Activated CD4-positive, alpha-beta T cell treated with anti-CD3 and anti-CD28 coated beads, Interleukin-2, amount 50 U/mL, for 1 hour (primary cell): ENCODE data around the gene ERBB4.

ENCODE experiments used
- DNase-seq: peaks from one replicate; pipeline ENCODE4 v3.0.0-alpha.2; 2020

The ERBB4 gene

DNA sequence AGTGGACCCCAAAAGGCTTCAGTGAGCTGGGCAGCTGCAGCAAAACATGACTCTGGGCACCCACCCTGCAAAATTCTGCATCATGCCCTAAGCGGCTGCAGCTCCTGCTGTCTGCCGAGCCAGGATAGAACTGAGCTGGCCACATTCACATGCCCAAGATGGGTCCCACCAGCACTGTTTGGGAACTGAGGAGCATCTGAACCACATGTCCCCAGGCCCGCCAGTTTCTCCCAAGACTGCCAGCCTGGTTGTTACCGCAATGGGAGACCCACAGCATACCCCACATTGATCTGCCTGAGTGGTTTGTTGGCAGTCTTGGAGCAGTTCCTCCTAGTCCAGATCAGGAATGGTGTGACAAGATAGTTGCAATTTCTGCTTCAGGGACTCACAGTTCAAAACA lies 1035.4 kb downstream of the ERBB4 start:
- DNase-seq = no peak

DNA sequence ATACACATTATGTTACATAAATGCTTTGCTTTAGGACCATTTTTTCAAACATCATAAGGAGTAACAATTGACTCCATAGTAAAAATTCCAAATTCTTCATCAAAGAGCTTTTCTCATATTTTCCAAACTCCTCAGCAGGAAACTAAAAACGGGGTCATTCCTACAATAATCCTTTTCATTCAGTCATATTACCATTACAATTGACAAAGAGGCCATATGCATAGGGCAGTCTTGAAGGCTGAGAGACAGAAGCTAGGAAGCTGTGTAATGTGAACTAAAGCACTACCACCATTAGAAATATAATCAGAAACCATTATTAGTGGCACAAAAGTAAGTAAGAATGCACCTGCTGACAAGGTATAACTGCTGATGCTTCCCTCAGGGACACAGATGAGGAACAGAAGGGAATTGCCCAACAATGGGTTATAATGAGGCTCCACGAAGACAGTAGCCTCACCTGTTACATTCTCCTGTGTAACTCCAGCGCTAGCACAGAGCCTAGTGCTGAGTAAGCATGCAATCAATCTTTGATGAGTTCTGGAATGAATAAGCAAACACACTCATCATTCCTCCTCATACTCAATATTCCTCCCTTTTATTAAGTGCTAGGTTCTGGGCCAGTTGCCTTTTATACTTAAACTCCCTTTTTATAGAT lies 1039.9 kb downstream of the ERBB4 start:
- DNase-seq = no peak

DNA sequence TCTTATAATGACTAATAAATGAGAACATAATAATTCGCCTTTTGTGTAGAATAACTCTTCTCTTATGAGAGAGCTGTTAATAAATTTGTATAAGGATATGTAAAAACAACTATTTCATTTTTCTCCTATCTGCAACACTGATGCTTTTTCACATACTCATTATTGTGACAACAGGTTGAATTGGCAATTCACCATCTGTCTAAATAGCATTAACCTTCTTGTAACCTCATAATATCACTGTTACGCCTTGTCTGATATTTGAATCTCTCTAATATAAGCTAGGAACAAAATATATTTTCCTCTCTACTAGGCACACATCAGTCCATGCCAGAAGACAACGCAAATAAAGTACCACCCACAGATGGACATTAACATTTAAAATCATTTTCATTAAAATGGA lies 1043.3 kb downstream of the ERBB4 start:
- DNase-seq = no peak

DNA sequence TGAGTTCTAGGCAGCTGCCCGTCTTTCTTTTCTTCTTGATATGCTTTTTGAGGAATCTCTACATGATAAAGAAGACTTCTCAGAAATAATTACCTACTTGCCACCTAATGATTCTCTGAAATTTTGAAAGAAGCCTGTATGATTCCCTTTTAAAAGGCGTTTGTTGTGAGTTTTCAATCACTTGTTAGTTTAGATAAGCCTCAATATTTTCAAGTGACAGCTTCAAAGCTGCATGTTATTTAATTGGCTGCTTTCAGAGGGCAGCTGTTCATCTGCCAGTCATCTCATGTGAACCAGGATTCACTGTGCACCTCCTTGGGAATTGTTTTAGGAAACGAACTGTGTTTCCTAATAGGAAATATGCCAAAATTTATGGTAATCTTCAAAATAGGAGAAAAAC lies 1044.1 kb downstream of the ERBB4 start:
- no peak for DNase-seq

DNA sequence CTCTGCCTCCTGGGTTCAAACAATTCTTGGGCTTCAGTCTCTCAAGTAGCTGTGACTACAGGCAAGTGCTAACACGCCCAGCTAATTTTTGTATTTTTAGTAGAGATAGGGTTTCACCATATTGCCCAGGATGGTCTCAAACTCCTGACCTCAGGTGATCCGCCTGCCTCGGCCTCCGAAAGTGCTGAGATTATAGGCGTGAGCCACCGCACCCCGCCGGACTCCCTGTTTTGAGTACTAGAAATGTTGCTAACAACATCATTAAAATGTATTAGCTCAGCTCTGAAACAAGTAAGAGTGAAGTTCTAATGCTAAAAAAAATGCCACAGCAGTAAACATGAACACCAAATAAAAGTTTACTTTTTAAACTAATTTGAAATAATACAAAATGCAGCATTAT lies 1044.5 kb downstream of the ERBB4 start:
- no peak for DNase-seq

DNA sequence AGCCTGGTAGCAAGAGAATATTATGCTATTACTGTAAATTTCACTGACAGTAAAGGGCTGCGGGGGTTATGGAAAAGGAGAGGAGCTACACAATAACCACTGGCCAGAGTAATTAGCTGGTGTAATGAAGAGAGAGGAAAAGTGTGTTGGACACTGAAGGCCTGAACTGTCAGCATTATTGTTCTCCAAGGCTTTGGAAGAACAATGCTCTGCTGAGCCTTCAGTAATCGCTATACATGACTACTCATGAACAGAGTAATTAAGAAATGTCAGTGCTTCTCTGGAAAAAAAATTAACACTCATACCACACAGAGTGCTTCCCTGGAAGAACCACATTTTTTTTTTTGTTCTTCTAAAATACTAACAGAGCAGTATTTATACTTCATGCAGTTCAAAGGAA lies 1050.9 kb downstream of the ERBB4 start:
- DNase-seq = no peak

DNA sequence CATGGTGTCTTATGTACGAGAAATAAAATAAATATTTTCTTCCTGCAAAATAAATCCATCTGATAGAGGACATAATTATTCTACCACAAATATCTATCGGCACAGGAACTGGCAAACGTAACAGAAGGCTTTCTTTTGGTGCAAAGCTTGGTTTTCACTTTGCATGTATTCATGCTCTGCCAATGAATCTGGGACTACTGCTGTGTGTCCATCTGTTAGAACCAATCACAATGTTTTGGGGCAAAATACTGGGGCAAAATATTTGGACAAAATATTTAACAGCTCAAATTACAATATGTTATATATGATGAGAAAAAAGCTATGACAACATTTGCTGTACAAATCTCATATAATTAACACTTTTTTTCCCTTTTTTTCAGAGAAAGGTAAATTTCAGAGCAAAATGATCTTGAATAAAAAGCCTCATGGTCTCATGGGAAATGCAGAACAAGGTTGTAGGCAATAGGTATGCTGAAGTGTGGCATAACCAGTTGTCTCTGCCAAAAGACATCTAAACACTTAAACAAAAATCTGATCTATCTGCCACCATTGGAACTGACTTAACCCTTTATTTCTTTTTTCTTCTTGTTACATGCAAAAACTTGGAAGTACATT lies 1059.0 kb downstream of the ERBB4 start:
- no peak for DNase-seq

DNA sequence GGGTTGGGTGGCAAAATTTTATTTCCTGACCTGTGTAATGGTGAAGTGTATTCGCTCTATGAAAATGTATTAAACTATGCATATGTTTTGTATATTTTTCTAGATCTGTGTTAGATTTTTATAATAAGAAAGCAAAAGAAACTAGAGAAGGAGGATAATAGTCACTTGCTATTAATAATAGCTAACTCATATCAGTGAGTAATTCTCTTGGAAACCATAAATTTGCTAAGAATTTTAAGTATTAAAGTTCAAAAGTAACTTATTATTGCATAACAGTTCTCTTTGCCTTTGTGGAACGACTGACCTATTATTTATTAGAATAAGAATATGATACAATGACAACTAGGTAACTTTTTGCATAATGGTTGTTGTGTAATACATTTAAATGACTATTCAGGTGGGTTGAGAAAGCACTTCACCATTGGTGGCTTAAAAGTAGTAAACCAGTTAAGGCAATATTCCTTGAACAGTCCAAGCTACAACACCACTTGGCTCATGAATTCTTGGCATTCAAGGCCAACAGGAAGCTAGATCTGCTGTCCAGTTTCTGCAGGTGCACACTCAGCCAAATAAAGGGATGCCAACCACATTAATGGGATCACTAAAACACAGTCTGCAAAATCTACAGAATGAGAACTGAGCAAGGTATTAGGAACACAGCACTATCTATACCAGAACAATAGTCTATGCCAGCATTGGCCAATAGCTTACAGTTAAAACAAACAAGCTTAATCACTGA lies 1060.9 kb downstream of the ERBB4 start:
- no peak for DNase-seq

DNA sequence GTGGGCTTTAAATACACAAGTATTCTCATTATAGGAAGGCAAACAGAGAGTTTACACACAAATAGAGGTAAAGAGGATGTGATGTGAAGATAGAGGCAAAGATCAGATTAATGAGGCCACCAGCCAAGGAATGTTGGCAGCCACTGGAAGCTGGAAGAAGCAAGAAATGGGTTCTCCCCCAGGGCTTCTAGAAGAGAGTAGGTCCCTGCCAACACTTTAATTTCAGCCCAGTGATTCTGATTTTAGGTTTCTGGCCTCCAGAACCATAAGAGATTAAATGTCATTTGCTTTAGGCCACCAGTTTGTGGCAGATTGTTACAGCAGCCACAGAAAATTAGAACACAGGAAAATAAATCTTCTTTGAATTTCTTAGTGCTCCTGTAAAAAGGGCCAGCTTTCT lies 1065.5 kb downstream of the ERBB4 start:
- no peak for DNase-seq

DNA sequence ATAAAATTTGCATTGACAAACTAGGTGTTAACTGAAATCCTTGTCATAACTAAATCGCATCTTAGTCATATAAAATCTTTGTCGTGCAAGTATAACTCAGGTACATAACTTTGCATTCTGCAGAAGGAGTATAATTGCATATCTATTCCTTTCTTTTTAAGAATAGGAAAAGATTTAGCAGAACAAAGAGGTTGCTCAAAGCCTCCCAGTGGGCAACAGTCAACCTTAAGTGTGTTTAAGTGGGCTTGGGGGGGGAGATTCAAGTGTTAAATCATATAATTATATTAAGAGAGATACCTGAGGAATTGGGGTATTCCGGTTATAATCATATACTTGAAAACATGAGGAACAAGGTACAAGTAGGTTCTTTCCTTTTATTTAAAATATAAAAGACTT lies 1068.9 kb downstream of the ERBB4 start:
- no peak for DNase-seq

DNA sequence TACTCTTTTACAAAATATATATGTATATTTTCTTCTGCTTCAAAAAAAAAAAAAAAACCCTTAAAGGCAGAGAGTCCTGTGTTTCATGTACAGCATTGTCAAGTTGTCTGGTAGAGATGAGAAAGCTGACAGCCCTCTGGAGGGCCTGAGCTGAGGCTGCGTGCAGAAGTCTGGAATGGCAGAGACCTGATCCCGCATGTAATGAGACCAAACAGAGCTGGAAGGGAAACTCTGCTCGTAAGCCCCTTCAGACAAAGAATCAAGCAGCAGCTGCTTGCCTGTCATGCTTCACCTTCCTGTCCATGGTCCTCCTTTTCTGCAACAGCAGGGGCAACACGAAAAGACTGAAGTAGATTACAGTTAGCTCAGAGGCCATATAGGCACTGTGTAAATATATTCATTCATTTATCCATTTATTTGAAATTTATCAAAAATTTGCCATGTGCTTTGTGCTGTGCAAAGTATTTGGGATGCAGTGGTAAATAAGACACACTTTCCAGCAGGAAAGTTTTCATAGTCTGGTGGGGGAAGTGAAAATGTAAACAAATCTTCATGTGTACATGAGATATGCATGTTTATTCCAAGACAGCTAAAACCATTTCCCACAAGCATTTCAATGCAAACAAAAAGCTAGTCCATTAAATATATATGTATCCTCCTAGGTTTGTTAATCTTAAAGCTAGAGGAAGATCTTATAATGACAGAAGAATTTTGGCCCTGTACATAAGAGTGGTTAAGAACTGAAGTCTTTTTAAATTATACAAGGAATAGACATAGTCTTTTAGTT lies 1069.5 kb downstream of the ERBB4 start:
- no peak for DNase-seq

DNA sequence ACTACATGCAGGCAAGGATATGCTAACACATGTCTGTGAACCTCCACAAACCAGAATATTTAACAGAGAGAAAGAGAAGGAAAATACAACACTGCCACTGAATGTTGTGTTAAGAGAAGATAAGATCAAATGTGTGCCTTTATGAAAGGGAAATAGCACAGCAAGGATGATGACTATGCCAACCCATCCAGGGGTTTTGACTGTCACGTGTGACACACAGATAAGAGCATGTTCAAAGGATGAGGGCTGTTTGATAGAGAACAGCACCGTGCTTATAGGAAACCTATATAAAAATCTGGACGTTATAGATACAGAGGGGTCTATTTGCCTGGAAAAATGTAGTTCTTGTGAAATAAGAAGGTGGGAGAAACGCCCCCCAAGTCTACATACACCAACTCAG lies 1070.4 kb downstream of the ERBB4 start:
- DNase-seq = no peak

DNA sequence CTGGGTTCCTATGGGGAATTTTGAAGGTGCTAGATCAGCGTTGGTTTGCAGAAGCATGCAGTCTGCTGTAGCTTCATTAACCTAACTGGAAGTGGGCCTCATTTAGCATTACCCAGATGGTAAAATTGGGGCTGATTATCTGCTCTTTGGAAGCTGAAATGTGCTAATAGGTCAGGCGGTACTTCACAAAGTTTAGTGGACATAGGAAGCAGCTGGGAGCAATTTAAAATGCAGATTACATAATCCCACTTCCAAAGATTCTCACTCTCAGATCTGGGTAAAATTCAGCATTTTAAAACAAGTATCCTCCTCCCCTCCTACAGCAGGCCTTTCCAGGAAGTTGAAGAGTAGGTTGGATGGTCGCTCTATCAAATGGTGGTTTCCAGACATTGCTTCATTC lies 1075.2 kb downstream of the ERBB4 start:
- DNase-seq = no peak

DNA sequence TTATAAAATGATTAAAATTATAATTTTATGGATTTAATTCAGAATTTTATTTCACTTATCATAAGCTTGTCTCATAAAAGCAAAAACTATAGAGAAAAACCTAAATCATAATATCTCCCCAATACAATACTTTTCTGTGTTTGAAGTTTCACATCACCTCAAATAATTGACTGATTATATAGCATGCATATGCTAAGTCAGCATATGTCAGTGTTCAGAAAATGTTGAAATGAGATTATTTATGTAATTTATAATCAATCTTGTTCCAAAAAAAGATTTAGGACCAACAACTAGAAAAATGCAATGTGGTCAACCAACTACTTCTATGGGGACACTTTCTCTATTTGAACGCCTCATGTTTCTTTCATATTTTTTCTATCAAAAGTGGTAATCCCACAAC lies 1079.6 kb downstream of the ERBB4 start:
- no peak for DNase-seq

DNA sequence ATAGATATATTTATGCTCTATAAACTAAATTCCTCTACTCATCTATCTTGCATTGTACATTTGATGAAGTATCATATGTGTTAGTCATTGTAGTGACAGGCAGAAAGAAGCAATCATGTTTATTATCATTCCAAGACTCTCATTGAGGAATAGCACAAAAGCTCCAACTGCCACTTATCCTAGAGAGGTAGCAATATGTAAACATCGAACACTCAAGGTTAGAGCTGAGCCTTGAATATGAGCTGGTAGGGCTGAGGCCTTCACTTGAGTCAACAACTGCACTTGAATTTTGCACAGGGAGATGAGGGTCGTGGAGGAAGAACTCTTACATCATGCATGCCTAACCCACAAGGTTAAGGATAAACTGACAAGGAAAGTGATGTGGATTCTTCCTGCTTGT lies 1081.3 kb downstream of the ERBB4 start:
- DNase-seq = no peak

DNA sequence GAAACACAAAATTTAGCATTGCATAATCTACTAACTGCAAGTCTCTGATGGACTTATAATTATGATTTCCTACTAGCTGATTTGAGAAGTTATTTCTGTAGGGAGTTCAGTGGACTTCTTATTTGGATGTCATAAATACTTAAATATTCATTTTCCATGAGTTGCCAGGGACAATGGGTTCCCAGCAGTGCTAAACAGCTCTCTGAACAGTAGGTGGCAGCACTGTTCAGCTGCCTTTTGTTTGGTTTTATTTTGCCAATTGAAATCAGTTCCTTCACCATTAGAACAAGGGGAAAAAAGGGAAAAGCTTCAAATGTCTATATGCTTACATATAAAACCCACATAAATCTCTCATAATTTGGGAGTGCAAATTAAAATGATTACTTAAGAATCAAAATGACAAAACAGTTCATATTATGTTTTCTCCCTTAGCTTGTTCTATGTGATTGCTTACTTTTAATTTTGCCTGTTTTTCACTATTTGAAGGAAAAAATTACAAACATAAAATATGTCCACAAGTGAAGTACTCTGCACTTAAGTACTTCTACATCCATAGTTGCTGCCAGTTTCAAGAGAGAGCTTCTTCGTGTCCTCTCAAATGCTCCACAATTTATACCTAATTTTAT lies 1083.3 kb downstream of the ERBB4 start:
- DNase-seq = no peak

DNA sequence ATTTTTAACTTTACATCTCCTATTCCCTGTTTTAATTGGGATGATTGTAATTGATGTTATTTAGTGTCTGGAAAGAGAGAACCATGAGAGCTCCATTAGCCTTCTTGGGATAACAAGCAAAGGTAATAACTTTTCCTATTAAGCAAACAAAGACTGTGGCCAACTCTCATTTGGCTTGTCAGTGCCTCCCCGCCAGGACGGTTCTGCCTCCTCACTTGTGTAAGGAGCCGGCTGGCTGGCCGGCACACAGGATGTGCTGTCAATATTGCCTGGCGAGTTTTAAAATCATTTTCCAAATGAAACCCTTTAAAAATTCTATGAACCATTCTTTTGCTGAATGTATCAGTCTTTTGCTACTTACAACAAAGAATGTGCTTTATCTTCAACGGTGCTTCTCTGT lies 1083.9 kb downstream of the ERBB4 start:
- no peak for DNase-seq

DNA sequence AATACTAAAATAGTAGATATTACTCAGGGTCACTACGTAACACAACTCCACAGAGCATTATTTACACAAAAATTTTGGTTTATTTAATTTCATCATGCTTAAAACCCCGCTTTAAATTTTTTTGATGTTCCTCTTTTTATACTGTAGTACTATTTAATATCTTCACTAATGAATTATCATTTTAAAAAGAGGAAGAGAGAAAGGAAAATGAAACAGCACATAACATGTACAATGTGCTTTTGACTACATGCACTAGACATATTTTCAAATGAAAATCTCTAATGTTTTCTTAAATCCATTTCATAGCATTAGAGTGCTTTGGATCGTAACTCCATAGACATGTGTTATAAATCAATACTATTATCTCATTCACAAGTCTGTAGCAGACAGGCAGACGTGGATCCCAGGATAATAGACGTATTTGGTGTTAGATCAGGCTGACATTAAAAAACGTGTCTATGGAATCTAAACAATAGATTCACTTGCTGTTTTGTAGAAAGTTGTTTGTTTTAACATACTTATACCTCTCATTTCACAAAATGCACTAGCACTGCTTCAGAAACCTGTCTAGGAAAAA lies 1085.2 kb downstream of the ERBB4 start:
- DNase-seq = no peak

DNA sequence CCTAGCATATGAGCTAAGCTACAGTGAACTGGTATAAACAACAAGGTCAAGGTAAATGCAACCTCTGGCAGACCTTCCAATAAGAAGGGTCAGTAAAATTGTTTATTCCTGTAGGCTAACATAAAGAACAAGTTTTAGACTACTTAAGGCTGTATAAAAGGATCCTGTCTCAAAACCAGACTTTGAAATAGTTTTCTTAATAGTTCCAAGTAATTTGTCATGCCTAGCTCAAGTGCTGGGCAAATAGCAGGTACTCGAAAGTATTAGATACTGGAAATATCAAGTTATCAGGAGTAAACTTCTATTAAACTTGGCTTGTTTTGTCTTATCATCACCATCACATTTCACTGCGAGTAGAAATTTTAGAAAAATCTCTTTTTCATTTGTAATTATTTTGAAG lies 1087.0 kb downstream of the ERBB4 start:
- DNase-seq = no peak

DNA sequence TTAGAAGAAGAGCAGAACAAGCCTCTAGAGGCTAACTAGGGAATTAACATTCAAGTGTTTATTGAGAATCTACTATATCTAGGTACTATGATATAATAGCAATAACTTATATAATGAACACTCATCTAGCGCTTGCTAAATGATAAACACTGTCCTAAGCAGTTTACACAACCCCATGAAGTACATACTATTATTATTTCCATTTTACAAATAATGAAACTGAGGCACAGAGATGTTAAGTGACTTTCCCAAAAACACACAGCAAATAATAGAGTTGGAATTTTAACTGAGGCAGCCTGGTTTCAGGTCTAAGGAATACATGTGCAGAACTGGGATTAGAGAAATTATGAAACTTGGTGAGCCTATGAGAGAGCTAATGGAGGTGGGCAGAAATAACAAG lies 1088.8 kb downstream of the ERBB4 start:
- no peak for DNase-seq

DNA sequence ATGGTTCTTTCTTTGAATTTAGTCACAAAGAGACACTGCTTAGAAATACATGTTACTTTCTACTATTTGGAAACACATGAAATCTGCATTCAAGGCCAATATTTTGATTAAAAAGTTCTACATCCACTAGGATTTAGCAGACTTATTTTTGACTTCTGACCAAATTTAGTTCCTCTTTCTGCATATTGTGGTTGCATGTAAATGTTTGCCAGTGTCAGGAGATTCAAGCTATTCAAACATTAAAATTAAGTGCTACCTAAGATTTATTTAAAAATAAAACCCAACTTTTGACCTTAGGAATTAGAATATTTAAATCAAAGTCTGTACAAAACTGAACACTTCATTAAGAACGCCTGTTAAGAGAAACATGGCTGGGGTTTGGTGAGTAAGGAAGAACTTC lies 1091.1 kb downstream of the ERBB4 start:
- no peak for DNase-seq

DNA sequence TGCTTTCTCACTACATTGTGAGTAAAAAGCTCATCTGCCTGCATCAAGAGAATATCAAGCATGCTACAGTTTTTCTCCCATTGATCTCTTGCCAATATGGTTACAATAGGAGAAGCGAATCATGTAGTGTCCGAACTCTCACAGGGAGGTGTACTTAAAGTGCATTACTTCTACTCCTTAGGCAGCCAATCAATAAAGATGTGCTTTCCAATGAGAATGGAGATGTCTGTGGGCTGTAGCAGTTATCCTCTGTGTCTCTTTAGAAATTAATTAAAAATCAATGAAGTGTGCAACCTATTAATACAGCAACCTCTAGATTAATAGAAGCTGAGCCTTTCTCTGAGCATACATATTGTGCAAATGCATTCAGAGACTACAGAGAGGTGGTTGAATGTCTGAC lies 1098.5 kb downstream of the ERBB4 start:
- no peak for DNase-seq

DNA sequence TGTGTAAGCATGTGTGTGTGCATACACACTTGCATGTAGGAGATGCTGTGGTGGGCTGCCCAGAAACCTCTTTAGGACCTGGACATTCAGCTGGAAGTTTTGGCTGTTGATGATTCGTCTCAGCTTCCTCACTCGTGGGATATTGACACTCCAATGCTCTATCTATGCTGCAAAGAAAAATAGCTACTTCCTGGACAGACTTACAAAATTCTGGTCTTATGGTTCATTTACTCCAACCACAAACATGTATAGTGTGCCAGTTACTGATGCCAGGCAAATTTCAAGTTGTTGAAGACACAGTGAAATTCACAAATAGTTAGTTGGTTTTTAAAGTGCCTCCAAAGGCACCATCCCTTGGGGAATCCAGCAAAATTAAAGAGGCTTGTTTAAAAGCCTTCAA lies 1099.6 kb downstream of the ERBB4 start:
- no peak for DNase-seq
